SK-N-SH (cell line): Measurements from ENCODE around the gene KRTAP12-4. TPM values are rescaled to one million over a fixed set of nuclear protein-coding genes. Genes with fewer than 3 reads are reported as not detected.
"Not testable (repeated sequence)": the region's sequence is repeated elsewhere in the genome, so short reads cannot be mapped to it uniquely, and the experiment has no call there.

Source experiments
- CTCF ChIA-PET: fragments of 300-600, 350-600 bp; formaldehyde crosslinking; extraction: SDS; loops from one replicate; lab custom pipeline; 2021; lab: Yijun Ruan, JAX
- POLR2A ChIA-PET: fragments of 350-600 bp; sonication (Branson Sonifier 250); formaldehyde crosslinking; extraction: SDS; loops from one replicate; lab custom pipeline; 2020; ENCODE audit warnings: antibody characterized with exemption, inconsistent platforms; lab: Yijun Ruan, JAX
- DNase-seq: peaks from one replicate; pipeline ENCODE4 v3.0.0; 2012
- H2AFZ ChIP-seq: fragments of 200-600 bp; sonication (generic); 2 replicates; pipeline ENCODE4 v1.8.1; 2016; ENCODE audit warnings: antibody characterized with exemption, mild to moderate bottlenecking, low read depth
- H3F3A ChIP-seq: fragments of 200-600 bp; sonication (generic); replicated peaks from 2 replicates; pipeline ENCODE3; 2016; ENCODE audit warnings: antibody characterized with exemption, mild to moderate bottlenecking; ENCODE audit not compliant: insufficient read depth
- H3K27ac ChIP-seq, 2 experiments: fragments of 200-500 bp in 1 of 2; fragments of 200-600 bp in 1 of 2; sonication (Bioruptor generic) in 1 of 2; sonication (generic), shearing (Covaris generic) in 1 of 2; 2 replicates each; pipeline versions ENCODE4 v1.5.1 to v1.6.1; 2014 to 2016; ENCODE audit warnings: low read depth in 2 of 2, inconsistent platforms in 1 of 2, low read length in 1 of 2, mild to moderate bottlenecking in 1 of 2, mixed read lengths in 1 of 2
- H3K27me3 ChIP-seq: fragments of 200-600 bp; sonication (generic), shearing (Covaris generic); 2 replicates; pipeline ENCODE4 v1.6.1; 2016; ENCODE audit warnings: mixed run types; ENCODE audit not compliant: insufficient read depth
- H3K36me3 ChIP-seq, 2 experiments: fragments of 200-500 bp in 1 of 2; fragments of 200-600 bp in 1 of 2; sonication (Bioruptor generic) in 1 of 2; sonication (generic) in 1 of 2; replicated peaks in 1 of 2; 2 replicates each; pipeline versions ENCODE3 to v1.5.1; 2014 to 2016; ENCODE audit warnings: low read length in 1 of 2, mild to moderate bottlenecking in 1 of 2; ENCODE audit not compliant: insufficient read depth in 2 of 2, control insufficient read depth in 1 of 2
- H3K4me1 ChIP-seq, 2 experiments: fragments of 200-500 bp in 1 of 2; fragments of 200-600 bp in 1 of 2; sonication (Bioruptor generic) in 1 of 2; sonication (generic), shearing (Covaris generic) in 1 of 2; 2 replicates each; pipeline versions ENCODE4 v1.5.1 to v1.6.1; 2014 to 2016; ENCODE audit warnings: low read depth in 1 of 2, low read length in 1 of 2, mixed run types in 1 of 2; ENCODE audit not compliant: insufficient read depth in 2 of 2, control insufficient read depth in 1 of 2
- H3K4me2 ChIP-seq: fragments of 200-600 bp; sonication (generic), shearing (Covaris generic); 2 replicates; pipeline ENCODE4 v1.6.1; 2017; ENCODE audit warnings: mixed run types
- H3K4me3 ChIP-seq, 2 experiments: fragments of 200-500 bp in 1 of 2; fragments of 200-600 bp in 1 of 2; sonication (Bioruptor generic) in 1 of 2; sonication (generic), shearing (Covaris generic) in 1 of 2; 2 replicates each; pipeline versions ENCODE4 v1.5.1 to v1.8.1; 2014 to 2016; ENCODE audit warnings: low read depth in 2 of 2, inconsistent platforms in 1 of 2, low read length in 1 of 2, mild to moderate bottlenecking in 1 of 2, mixed read lengths in 1 of 2, moderate library complexity in 1 of 2
- H3K79me2 ChIP-seq: fragments of 200-600 bp; sonication (generic); 2 replicates; pipeline ENCODE4 v1.8.1; 2017; ENCODE audit warnings: mild to moderate bottlenecking; ENCODE audit not compliant: insufficient read depth
- H3K9ac ChIP-seq: fragments of 200-600 bp; sonication (generic); 2 replicates; pipeline ENCODE4 v1.6.1; 2017; ENCODE audit warnings: mixed run types
- H3K9me2 ChIP-seq: fragments of 200-600 bp; sonication (generic); 2 replicates; pipeline ENCODE4 v1.6.1; 2017; ENCODE audit warnings: mixed run types
- H3K9me3 ChIP-seq: fragments of 200-600 bp; sonication (generic); 2 replicates; pipeline ENCODE4 v1.6.1; 2017; ENCODE audit warnings: mixed run types, mild to moderate bottlenecking, moderate library complexity
- H4K20me1 ChIP-seq: fragments of 200-600 bp; sonication (generic); 2 replicates; pipeline ENCODE4 v1.6.1; 2017; ENCODE audit warnings: mild to moderate bottlenecking, mixed run types; ENCODE audit not compliant: insufficient read depth
- ELF1 ChIP-seq: IDR thresholded peaks from 2 replicates; pipeline ENCODE4 v1.4.0; 2012
- EZH2phosphoT487 ChIP-seq: fragments of 200-600 bp; sonication (generic); IDR thresholded peaks from 2 replicates; pipeline ENCODE4 v1.6.1; 2017; ENCODE audit warnings: low read depth, mixed run types, mild to moderate bottlenecking, antibody characterized with exemption, moderate library complexity, borderline replicate concordance
- FOSL2 ChIP-seq: IDR thresholded peaks from 2 replicates; pipeline ENCODE4 v1.4.0; 2012; ENCODE audit warnings: low read depth, mild to moderate bottlenecking, moderate library complexity, borderline replicate concordance
- GABPA ChIP-seq: IDR thresholded peaks from 2 replicates; pipeline ENCODE4 v1.4.0; 2012; ENCODE audit warnings: low read depth, mild to moderate bottlenecking
- MAX ChIP-seq: IDR thresholded peaks from 2 replicates; pipeline ENCODE4 v1.4.0; 2012; ENCODE audit warnings: low read depth
- MXI1 ChIP-seq: IDR thresholded peaks from 2 replicates; pipeline ENCODE4 v1.6.1; 2012; ENCODE audit warnings: mild to moderate bottlenecking, low read depth, low read length, improper control_type of control experiment
- NRF1 ChIP-seq: IDR thresholded peaks from 2 replicates; pipeline ENCODE4 v1.6.1; 2012; ENCODE audit warnings: low read depth, mild to moderate bottlenecking, low read length
- PBX3 ChIP-seq: IDR thresholded peaks from 2 replicates; pipeline ENCODE4; 2012
- POLR2AphosphoS5 ChIP-seq: IDR thresholded peaks from 2 replicates; pipeline ENCODE4 v1.6.1; 2012; ENCODE audit warnings: low read depth, low read length
- REST ChIP-seq: IDR thresholded peaks from 2 replicates; pipeline ENCODE4 v1.6.1; 2012; ENCODE audit warnings: mild to moderate bottlenecking, low read depth, low read length, moderate library complexity
- RFX5 ChIP-seq: IDR thresholded peaks from 2 replicates; pipeline ENCODE4 v1.6.1; 2012; ENCODE audit warnings: mild to moderate bottlenecking, improper control_type of control experiment, low read length
- RXRA ChIP-seq: IDR thresholded peaks from 2 replicates; pipeline ENCODE4 v1.4.0; 2012; ENCODE audit warnings: low read depth, mild to moderate bottlenecking, borderline replicate concordance
- TCF12 ChIP-seq: IDR thresholded peaks from 2 replicates; pipeline ENCODE4 v1.4.0; 2012
- ZBTB33 ChIP-seq: IDR thresholded peaks from 2 replicates; pipeline ENCODE4 v1.4.0; 2012; ENCODE audit warnings: low read depth, borderline replicate concordance
- WGBS: methylation state at CpG from one replicate; pipeline ENCODE4 v1.1.6; 2017; ENCODE audit warnings: low lambda C conversion rate; 5-methylcytosine and 5-hydroxymethylcytosine counted together
- polyA plus RNA-seq, 3 experiments: library from polyadenylated mRNA; depleted of rRNA; stranded (reverse); fragments of >200 nt; gene quantifications; 2 replicates each; pipeline ENCODE4 v1.2.3, GENCODE V29; 2012

The KRTAP12-4 gene
- polyA plus RNA-seq, 1 of the 3 experiments (the other 2 are of a cell fraction) = not detected

GRCh38 chr21:44639331-44639655, 15.2 kb downstream of the KRTAP12-4 start:
- no peaks in the 10 kb centered on the region for H3K9me2 ChIP-seq

GRCh38 chr21:44638506-44639330, 15.7 kb downstream of the KRTAP12-4 start:
- CTCF ChIA-PET, H3K4me2 ChIP-seq: not testable (repeated sequence)
- 4% methylated on average over 6 of the region's 21 CpGs for WGBS

More at GRCh38 chr21:44639331-44639655, 15.2 kb downstream of the KRTAP12-4 start:
- no peak for TF ChIP-seq GABPA
- no peak for TF ChIP-seq FOSL2
- no peak for TF ChIP-seq POLR2AphosphoS5
- TF ChIP-seq TCF12 = no peak
- TF ChIP-seq EZH2phosphoT487 = no peak
- no peak for TF ChIP-seq ZBTB33
- TF ChIP-seq RXRA = no peak
- TF ChIP-seq NRF1 = no peak
- no peak for TF ChIP-seq ELF1
- no peak for TF ChIP-seq REST
- TF ChIP-seq PBX3 = no peak
- no peak for TF ChIP-seq MXI1
- no peak for TF ChIP-seq MAX
- TF ChIP-seq RFX5 = no peak
- no peaks in the 10 kb centered on the region for H3K79me2 ChIP-seq
- H3K36me3 ChIP-seq = no peaks in the 10 kb centered on the region
- H3K4me1 ChIP-seq = no peaks in the 10 kb centered on the region; a peak in 1 of 4 replicates
- no peaks in the 10 kb centered on the region for H4K20me1 ChIP-seq
- H3K27ac ChIP-seq = no peak overlapping the region
- H3K4me3 ChIP-seq = no peak overlapping the region
- H3K9ac ChIP-seq = no peak overlapping the region
- CTCF ChIA-PET = no interaction called here
- 0 out of 2 replicates have a peak, but pooled peaks cover 2% of the 10 kb centered on the region for H3K9me3 ChIP-seq
- no CpG with 5 or more reads among the region's 12 CpGs for WGBS
- no peak overlapping the region for H2AFZ ChIP-seq
- no peak for DNase-seq
- no peaks in the 10 kb centered on the region for H3F3A ChIP-seq
- H3K27me3 ChIP-seq = peaks cover 8% of the 10 kb centered on the region; the same call in 1 of the 2 replicates
- no peak overlapping the region for H3K4me2 ChIP-seq
- POLR2A ChIA-PET = no interaction called here

GRCh38 chr21:44637851-44638348, 16.6 kb downstream of the KRTAP12-4 start:
- H3K9ac ChIP-seq, H3K36me3 ChIP-seq, H3K9me2 ChIP-seq, H3K4me3 ChIP-seq, H3K4me1 ChIP-seq, H3K27ac ChIP-seq, H4K20me1 ChIP-seq, H3F3A ChIP-seq, H3K9me3 ChIP-seq, H3K27me3 ChIP-seq, POLR2A ChIA-PET, H3K79me2 ChIP-seq, DNase-seq, H2AFZ ChIP-seq, H3K4me2 ChIP-seq: not testable (repeated sequence)
- WGBS = 11% methylated on average over 1 of the region's 12 CpGs
- CTCF ChIA-PET = interaction anchor here (1.1 kb wide), 1 partner anchor 12 kb away, joined by 4 read pairs; no protein-coding TSS in a partner anchor

More at GRCh38 chr21:44638506-44639330, 15.7 kb downstream of the KRTAP12-4 start:
- H3K4me3 ChIP-seq, DNase-seq, H3F3A ChIP-seq, H3K36me3 ChIP-seq, H3K4me1 ChIP-seq, H3K79me2 ChIP-seq, H3K27me3 ChIP-seq, H3K9ac ChIP-seq, H3K9me3 ChIP-seq, H2AFZ ChIP-seq, POLR2A ChIA-PET, H4K20me1 ChIP-seq, H3K9me2 ChIP-seq, H3K27ac ChIP-seq: not testable (repeated sequence)
